Subcutaneous abdominal adipose tissue (tissue), 5 donors: Measurements from ENCODE around the gene DCUN1D2.

Experiments used
- H3K27ac ChIP-seq: one replicate; pipeline ENCODE4 v1.7.0; 2013; ENCODE audit warnings: low read depth, mild to moderate bottlenecking, inconsistent platforms, low read length, moderate library complexity
- H3K27me3 ChIP-seq, 5 donors: one replicate each; pipeline ENCODE4 v1.7.0; 2013; ENCODE audit warnings: low read length in 5 of 5, inconsistent platforms in 1 of 5; ENCODE audit not compliant: control insufficient read depth in 5 of 5, insufficient read depth in 4 of 5
- H3K36me3 ChIP-seq, 5 donors: one replicate each; pipeline ENCODE4 v1.7.0; 2013; ENCODE audit warnings: low read length in 5 of 5; ENCODE audit not compliant: control insufficient read depth in 5 of 5, insufficient read depth in 5 of 5
- H3K4me1 ChIP-seq, 5 donors: one replicate each; pipeline ENCODE4 v1.7.0; 2013; ENCODE audit warnings: low read length in 5 of 5, mild to moderate bottlenecking in 3 of 5, moderate library complexity in 1 of 5; ENCODE audit not compliant: control insufficient read depth in 5 of 5, insufficient read depth in 5 of 5
- H3K4me3 ChIP-seq, 5 donors: one replicate each; pipeline ENCODE4 v1.7.0; 2013; ENCODE audit warnings: low read length in 5 of 5, low read depth in 1 of 5
- H3K9ac ChIP-seq, 5 donors: one replicate each; pipeline ENCODE4 v1.7.0; 2013; ENCODE audit warnings: low read length in 5 of 5, mild to moderate bottlenecking in 4 of 5, moderate library complexity in 3 of 5
- H3K9me3 ChIP-seq, 5 donors: one replicate each; pipeline ENCODE4 v1.7.0; 2013; ENCODE audit warnings: low read length in 5 of 5; ENCODE audit not compliant: control insufficient read depth in 5 of 5
- donor health status: healthy.
- donor health status: healthy.
- donor health status: healthy.
- donor health status: healthy.
- donor health status: healthy.

DCUN1D2 gene

GRCh38 chr13:113469582-113469981, 20.9 kb downstream of the DCUN1D2 start:
- no peak overlapping the region for H3K9ac ChIP-seq
- no peaks in the 10 kb centered on the region for H3K9me3 ChIP-seq
- H3K27ac ChIP-seq: no peak overlapping the region
- H3K36me3 ChIP-seq: peaks cover 5 to 24% (median 17%) of the 10 kb centered on the region in 5 donors
- no peaks in the 10 kb centered on the region for H3K27me3 ChIP-seq
- peaks cover 0 to 27% (median 5%) of the 10 kb centered on the region in 5 donors for H3K4me1 ChIP-seq
- no peak overlapping the region for H3K4me3 ChIP-seq

GRCh38 chr13:113468472-113469201, 21.9 kb downstream of the DCUN1D2 start:
- Histone ChIP-seq H3K27ac (no peak overlapping the region), H3K9ac (no peak overlapping the region), H3K36me3 (peaks cover 5 to 25% (median 14%) of the 10 kb centered on the region in 5 donors), H3K27me3 (no peaks in the 10 kb centered on the region), H3K9me3 (no peaks in the 10 kb centered on the region), H3K4me3 (no peak overlapping the region), H3K4me1 (peaks cover 0 to 18% (median 0%) of the 10 kb centered on the region in 5 donors)

DNA sequence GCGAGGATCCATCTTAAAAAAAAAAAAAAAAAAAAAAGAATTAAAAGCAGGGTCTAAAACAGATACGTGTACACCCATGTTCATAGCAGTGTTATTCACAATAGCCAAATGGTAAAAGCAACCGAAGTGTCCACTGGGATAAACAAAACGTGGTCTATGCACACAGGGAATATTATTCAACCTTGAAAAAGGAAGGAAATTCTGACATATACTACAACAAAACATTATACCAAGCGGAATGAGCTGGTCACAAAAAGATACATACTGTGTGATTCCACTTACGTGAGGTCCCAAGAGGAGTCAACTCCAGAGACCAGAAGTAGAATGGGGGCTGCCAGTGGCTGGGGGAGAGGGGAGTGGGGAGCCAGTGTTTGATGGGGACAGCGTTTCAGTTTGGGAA, 22.5 kb downstream of the DCUN1D2 start:
- Histone ChIP-seq H3K4me3 (no peak overlapping the region), H3K36me3 (peaks cover 5 to 24% (median 16%) of the 10 kb centered on the region in 5 donors), H3K27ac (no peak overlapping the region), H3K27me3 (no peaks in the 10 kb centered on the region), H3K9ac (no peak overlapping the region), H3K4me1 (peaks cover 0 to 15% (median 0%) of the 10 kb centered on the region in 5 donors), H3K9me3 (no peaks in the 10 kb centered on the region)

- Histone ChIP-seq H3K9me3 (no peaks in the 10 kb centered on the region), H3K27me3 (no peaks in the 10 kb centered on the region), H3K4me3 (no peak overlapping the region), H3K36me3 (peaks cover 8 to 27% (median 13%) of the 10 kb centered on the region in 5 donors), H3K4me1 (peaks cover 0 to 1% (median 0%) of the 10 kb centered on the region in 5 donors), H3K9ac (no peak overlapping the region), H3K27ac (no peak overlapping the region)
Observed at GRCh38 chr13:113466383-113466782, 24.1 kb downstream of the DCUN1D2 start.

DNA sequence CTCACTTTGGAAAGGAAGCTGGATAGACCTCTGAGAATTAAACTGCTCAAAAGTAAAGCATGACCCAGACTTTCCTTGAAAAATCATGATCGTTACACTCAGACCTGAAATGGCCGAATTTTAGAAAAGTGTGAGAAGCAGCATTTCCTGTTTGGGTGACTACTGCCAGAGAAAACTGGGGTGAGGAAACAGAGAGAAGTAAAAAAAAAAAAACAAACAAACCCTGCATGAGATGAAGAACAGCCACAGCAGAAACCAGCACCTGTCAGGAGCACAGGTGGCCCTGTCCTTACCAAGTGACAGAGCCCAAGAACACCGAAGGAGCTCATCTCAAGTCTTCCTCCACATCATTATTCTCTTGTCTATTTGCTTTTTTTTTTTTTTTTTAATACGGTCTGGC, 25.2 kb downstream of the DCUN1D2 start:
- Histone ChIP-seq H3K4me3 (no peak overlapping the region), H3K27ac (no peak overlapping the region), H3K36me3 (peaks cover 8 to 37% (median 20%) of the 10 kb centered on the region in 5 donors), H3K4me1 (no peaks in the 10 kb centered on the region), H3K9ac (no peak overlapping the region), H3K9me3 (no peaks in the 10 kb centered on the region), H3K27me3 (no peaks in the 10 kb centered on the region)

- peaks cover 8 to 41% (median 28%) of the 10 kb centered on the region in 5 donors for H3K36me3 ChIP-seq
- no peaks in the 10 kb centered on the region for H3K9me3 ChIP-seq
- no peak overlapping the region for H3K9ac ChIP-seq
- no peaks in the 10 kb centered on the region for H3K4me1 ChIP-seq
- H3K4me3 ChIP-seq: no peak overlapping the region
- no peak overlapping the region for H3K27ac ChIP-seq
- no peaks in the 10 kb centered on the region for H3K27me3 ChIP-seq
Observed at GRCh38 chr13:113464476-113464875, 26.0 kb downstream of the DCUN1D2 start.

GRCh38 chr13:113461022-113461751, 29.3 kb downstream of the DCUN1D2 start:
- H3K4me1 ChIP-seq: no peaks in the 10 kb centered on the region
- H3K27ac ChIP-seq: no peak overlapping the region
- no peaks in the 10 kb centered on the region for H3K27me3 ChIP-seq
- H3K4me3 ChIP-seq: no peak overlapping the region
- H3K9me3 ChIP-seq: no peaks in the 10 kb centered on the region
- H3K36me3 ChIP-seq: peaks cover 3 to 56% (median 49%) of the 10 kb centered on the region in 5 donors
- no peak overlapping the region for H3K9ac ChIP-seq

DNA sequence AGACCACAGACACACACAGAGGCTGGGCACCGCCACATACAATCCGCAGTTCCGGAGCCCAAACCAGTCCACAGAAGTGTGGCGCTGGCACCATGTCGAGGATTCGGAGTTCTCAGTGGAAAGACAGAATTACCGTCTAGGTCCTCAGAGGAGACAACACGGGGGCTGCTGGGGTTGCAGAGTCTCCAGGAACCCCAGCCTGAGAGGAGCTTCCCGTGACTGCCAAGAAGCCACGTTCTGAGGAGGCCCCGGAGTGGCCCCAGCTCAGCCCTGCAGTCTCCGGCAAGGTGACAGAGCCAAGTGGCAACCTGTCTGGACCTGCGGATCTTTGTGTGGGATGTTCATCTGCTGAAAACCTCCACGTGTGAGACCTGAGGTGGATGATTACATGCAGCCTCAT, 29.9 kb downstream of the DCUN1D2 start:
- Histone ChIP-seq H3K27ac (no peak overlapping the region), H3K9ac (no peak overlapping the region), H3K4me1 (no peaks in the 10 kb centered on the region), H3K4me3 (no peak overlapping the region), H3K27me3 (no peaks in the 10 kb centered on the region), H3K36me3 (peaks cover 3 to 62% (median 52%) of the 10 kb centered on the region in 5 donors), H3K9me3 (no peaks in the 10 kb centered on the region)

GRCh38 chr13:113460064-113460555, 30.4 kb downstream of the DCUN1D2 start:
- no peak overlapping the region for H3K27ac ChIP-seq
- H3K27me3 ChIP-seq: no peaks in the 10 kb centered on the region
- H3K36me3 ChIP-seq: peaks cover 3 to 67% (median 57%) of the 10 kb centered on the region in 5 donors
- no peak overlapping the region for H3K9ac ChIP-seq
- H3K4me3 ChIP-seq: no peak overlapping the region
- no peaks in the 10 kb centered on the region for H3K9me3 ChIP-seq
- no peaks in the 10 kb centered on the region for H3K4me1 ChIP-seq
